Esophagus squamous epithelium (tissue), 4 donors: ENCODE measurements around the gene GALNS.

Experiments used
- POLR2A ChIP-seq, 4 donors: fragments of 450-650 bp; IDR thresholded peaks; one replicate each; pipeline ENCODE4 v1.6.1; 2017; ENCODE audit warnings: antibody characterized with exemption in 4 of 4, mild to moderate bottlenecking in 4 of 4, moderate library complexity in 3 of 4
- TF ChIP-seq, protein P1 (sequence below), 6 experiments: fragments of 450-650 bp in 4 of 6; fragments of 200-600 bp in 2 of 6; sonication (generic) in 2 of 6; IDR thresholded peaks; one replicate each; pipeline ENCODE4 v1.5.1; 2016 to 2019; ENCODE audit warnings: antibody characterized with exemption in 6 of 6, mild to moderate bottlenecking in 4 of 6, moderate library complexity in 4 of 6

GRCh38 chr16:88821168-88821850 lies 35.4 kb downstream of the GALNS start:
- no peak for TF ChIP-seq POLR2A (IDR thresholded peaks at IDR 0.05)
- TF ChIP-seq, protein P1, sequence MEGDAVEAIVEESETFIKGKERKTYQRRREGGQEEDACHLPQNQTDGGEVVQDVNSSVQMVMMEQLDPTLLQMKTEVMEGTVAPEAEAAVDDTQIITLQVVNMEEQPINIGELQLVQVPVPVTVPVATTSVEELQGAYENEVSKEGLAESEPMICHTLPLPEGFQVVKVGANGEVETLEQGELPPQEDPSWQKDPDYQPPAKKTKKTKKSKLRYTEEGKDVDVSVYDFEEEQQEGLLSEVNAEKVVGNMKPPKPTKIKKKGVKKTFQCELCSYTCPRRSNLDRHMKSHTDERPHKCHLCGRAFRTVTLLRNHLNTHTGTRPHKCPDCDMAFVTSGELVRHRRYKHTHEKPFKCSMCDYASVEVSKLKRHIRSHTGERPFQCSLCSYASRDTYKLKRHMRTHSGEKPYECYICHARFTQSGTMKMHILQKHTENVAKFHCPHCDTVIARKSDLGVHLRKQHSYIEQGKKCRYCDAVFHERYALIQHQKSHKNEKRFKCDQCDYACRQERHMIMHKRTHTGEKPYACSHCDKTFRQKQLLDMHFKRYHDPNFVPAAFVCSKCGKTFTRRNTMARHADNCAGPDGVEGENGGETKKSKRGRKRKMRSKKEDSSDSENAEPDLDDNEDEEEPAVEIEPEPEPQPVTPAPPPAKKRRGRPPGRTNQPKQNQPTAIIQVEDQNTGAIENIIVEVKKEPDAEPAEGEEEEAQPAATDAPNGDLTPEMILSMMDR (IDR thresholded peaks at IDR 0.05), result no peak
